ENCODE measurements around the gene CNTN2.

DNA sequence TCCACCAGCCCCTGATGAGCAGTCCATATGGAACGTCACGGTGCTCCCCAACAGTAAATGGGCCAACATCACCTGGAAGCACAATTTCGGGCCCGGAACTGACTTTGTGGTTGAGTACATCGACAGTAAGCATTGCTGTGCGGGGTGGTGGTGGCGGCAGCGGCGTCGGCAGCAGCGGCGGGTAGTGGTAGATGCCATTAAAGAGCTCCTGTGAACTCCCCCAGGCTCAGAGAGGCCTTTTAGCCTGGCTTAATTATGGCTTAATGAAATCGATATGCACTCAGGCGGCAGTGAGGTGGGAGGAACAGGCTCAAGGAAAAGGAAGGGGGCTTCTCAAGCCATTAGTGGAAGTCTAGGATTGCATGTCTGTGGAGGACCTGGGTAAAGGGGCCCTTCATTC is 41.9 kb upstream of the CNTN2 start:
- TF ChIP-seq, protein P1, sequence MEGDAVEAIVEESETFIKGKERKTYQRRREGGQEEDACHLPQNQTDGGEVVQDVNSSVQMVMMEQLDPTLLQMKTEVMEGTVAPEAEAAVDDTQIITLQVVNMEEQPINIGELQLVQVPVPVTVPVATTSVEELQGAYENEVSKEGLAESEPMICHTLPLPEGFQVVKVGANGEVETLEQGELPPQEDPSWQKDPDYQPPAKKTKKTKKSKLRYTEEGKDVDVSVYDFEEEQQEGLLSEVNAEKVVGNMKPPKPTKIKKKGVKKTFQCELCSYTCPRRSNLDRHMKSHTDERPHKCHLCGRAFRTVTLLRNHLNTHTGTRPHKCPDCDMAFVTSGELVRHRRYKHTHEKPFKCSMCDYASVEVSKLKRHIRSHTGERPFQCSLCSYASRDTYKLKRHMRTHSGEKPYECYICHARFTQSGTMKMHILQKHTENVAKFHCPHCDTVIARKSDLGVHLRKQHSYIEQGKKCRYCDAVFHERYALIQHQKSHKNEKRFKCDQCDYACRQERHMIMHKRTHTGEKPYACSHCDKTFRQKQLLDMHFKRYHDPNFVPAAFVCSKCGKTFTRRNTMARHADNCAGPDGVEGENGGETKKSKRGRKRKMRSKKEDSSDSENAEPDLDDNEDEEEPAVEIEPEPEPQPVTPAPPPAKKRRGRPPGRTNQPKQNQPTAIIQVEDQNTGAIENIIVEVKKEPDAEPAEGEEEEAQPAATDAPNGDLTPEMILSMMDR (IDR thresholded peaks at IDR 0.05), result no peak
- TF ChIP-seq, protein P2, sequence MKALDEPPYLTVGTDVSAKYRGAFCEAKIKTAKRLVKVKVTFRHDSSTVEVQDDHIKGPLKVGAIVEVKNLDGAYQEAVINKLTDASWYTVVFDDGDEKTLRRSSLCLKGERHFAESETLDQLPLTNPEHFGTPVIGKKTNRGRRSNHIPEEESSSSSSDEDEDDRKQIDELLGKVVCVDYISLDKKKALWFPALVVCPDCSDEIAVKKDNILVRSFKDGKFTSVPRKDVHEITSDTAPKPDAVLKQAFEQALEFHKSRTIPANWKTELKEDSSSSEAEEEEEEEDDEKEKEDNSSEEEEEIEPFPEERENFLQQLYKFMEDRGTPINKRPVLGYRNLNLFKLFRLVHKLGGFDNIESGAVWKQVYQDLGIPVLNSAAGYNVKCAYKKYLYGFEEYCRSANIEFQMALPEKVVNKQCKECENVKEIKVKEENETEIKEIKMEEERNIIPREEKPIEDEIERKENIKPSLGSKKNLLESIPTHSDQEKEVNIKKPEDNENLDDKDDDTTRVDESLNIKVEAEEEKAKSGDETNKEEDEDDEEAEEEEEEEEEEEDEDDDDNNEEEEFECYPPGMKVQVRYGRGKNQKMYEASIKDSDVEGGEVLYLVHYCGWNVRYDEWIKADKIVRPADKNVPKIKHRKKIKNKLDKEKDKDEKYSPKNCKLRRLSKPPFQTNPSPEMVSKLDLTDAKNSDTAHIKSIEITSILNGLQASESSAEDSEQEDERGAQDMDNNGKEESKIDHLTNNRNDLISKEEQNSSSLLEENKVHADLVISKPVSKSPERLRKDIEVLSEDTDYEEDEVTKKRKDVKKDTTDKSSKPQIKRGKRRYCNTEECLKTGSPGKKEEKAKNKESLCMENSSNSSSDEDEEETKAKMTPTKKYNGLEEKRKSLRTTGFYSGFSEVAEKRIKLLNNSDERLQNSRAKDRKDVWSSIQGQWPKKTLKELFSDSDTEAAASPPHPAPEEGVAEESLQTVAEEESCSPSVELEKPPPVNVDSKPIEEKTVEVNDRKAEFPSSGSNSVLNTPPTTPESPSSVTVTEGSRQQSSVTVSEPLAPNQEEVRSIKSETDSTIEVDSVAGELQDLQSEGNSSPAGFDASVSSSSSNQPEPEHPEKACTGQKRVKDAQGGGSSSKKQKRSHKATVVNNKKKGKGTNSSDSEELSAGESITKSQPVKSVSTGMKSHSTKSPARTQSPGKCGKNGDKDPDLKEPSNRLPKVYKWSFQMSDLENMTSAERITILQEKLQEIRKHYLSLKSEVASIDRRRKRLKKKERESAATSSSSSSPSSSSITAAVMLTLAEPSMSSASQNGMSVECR (CRISPR knock-in tag; IDR thresholded peaks at IDR 0.05; ENCODE audit: borderline replicate concordance), result no peak
- TF ChIP-seq, protein P3, sequence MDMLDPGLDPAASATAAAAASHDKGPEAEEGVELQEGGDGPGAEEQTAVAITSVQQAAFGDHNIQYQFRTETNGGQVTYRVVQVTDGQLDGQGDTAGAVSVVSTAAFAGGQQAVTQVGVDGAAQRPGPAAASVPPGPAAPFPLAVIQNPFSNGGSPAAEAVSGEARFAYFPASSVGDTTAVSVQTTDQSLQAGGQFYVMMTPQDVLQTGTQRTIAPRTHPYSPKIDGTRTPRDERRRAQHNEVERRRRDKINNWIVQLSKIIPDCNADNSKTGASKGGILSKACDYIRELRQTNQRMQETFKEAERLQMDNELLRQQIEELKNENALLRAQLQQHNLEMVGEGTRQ (CRISPR knock-in tag; IDR thresholded peaks at IDR 0.05), result no peak
- TF ChIP-seq, protein P4, sequence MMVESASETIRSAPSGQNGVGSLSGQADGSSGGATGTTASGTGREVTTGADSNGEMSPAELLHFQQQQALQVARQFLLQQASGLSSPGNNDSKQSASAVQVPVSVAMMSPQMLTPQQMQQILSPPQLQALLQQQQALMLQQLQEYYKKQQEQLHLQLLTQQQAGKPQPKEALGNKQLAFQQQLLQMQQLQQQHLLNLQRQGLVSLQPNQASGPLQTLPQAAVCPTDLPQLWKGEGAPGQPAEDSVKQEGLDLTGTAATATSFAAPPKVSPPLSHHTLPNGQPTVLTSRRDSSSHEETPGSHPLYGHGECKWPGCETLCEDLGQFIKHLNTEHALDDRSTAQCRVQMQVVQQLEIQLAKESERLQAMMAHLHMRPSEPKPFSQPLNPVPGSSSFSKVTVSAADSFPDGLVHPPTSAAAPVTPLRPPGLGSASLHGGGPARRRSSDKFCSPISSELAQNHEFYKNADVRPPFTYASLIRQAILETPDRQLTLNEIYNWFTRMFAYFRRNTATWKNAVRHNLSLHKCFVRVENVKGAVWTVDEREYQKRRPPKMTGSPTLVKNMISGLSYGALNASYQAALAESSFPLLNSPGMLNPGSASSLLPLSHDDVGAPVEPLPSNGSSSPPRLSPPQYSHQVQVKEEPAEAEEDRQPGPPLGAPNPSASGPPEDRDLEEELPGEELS (CRISPR knock-in tag; IDR thresholded peaks at IDR 0.05), result no peak
- TF ChIP-seq, protein P5, sequence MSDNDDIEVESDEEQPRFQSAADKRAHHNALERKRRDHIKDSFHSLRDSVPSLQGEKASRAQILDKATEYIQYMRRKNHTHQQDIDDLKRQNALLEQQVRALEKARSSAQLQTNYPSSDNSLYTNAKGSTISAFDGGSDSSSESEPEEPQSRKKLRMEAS (CRISPR knock-in tag; IDR thresholded peaks at IDR 0.05), result no peak
- TF ChIP-seq, protein P6, sequence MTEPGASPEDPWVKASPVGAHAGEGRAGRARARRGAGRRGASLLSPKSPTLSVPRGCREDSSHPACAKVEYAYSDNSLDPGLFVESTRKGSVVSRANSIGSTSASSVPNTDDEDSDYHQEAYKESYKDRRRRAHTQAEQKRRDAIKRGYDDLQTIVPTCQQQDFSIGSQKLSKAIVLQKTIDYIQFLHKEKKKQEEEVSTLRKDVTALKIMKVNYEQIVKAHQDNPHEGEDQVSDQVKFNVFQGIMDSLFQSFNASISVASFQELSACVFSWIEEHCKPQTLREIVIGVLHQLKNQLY (CRISPR knock-in tag; IDR thresholded peaks at IDR 0.05), result no peak
